T-helper 17 cell (primary cell): ENCODE measurements around the gene PTH1R. TPM values are rescaled to one million over a fixed set of nuclear protein-coding genes. Genes with fewer than 3 reads are reported as not detected.
A peak's percentile ranks its signal among the peaks of the same experiment; 100 is the strongest.

Source experiments
- ATAC-seq: fragments of 150-1000 bp; cut with Tn5 transposase; 2 replicates; pipeline ENCODE4 v1.10.0; 2021; ENCODE audit warnings: mild to moderate bottlenecking, moderate library complexity
- DNase-seq, 3 donors: peaks; one replicate each; pipeline versions ENCODE4 v3.0.0 to v3.0.0-alpha.2; 2020 to 2021
- H3K9me3 ChIP-seq: one replicate; pipeline ENCODE4 v1.7.0; 2013; ENCODE audit warnings: low read length, mild to moderate bottlenecking; ENCODE audit not compliant: control insufficient read depth, poor library complexity, severe bottlenecking
- H3K27ac Mint-ChIP-seq: one replicate; pipeline ENCODE4 v1.8.0; 2022; ENCODE audit warnings: mild to moderate bottlenecking, moderate library complexity, mixed read lengths
- H3K27me3 Mint-ChIP-seq: one replicate; pipeline ENCODE4 v1.8.0; 2022; ENCODE audit warnings: mixed read lengths
- H3K36me3 Mint-ChIP-seq: one replicate; pipeline ENCODE4 v1.8.0; 2022; ENCODE audit warnings: low read depth, mixed read lengths
- H3K4me1 Mint-ChIP-seq: one replicate; pipeline ENCODE4 v1.8.0; 2022; ENCODE audit warnings: mild to moderate bottlenecking, mixed read lengths
- H3K4me3 Mint-ChIP-seq: one replicate; pipeline ENCODE4 v1.8.0; 2022; ENCODE audit warnings: mild to moderate bottlenecking, moderate library complexity, mixed read lengths
- total RNA-seq, 4 donors: library from RNA in 2 of 4; stranded (reverse) in 2 of 4; gene quantifications; one replicate each; pipeline ENCODE4 v1.2.3 and lab custom pipeline; 2022 to 2026

PTH1R gene
- total RNA-seq, 2 donors from 2014 or later = not detected

- Mint-ChIP-seq H3K27ac (peak overlapping the region; percentile 90), H3K4me1 (peaks cover 36% of the 10 kb centered on the region), H3K27me3 (no peaks in the 10 kb centered on the region), H3K36me3 (peaks cover 6% of the 10 kb centered on the region), H3K4me3 (peak overlapping the region; percentile 76)
- no peak for DNase-seq
- H3K9me3 ChIP-seq = no peaks in the 10 kb centered on the region
- ATAC-seq = no peak
These were observed 48.5 kb downstream of the PTH1R start for GRCh38 chr3:46926039-46926438.

- no peak for DNase-seq
- ATAC-seq = no peak
- peak overlapping the region; percentile 90 for H3K27ac Mint-ChIP-seq
- peak overlapping the region; percentile 76 for H3K4me3 Mint-ChIP-seq
- H3K27me3 Mint-ChIP-seq = no peaks in the 10 kb centered on the region
- no peaks in the 10 kb centered on the region for H3K9me3 ChIP-seq
- H3K4me1 Mint-ChIP-seq = peaks cover 40% of the 10 kb centered on the region
- peaks cover 6% of the 10 kb centered on the region for H3K36me3 Mint-ChIP-seq
These were observed 48.9 kb downstream of the PTH1R start for GRCh38 chr3:46926447-46926846.

- Mint-ChIP-seq H3K4me1 (peaks cover 46% of the 10 kb centered on the region), H3K36me3 (peaks cover 6% of the 10 kb centered on the region), H3K4me3 (peak overlapping the region; percentile 76), H3K27me3 (no peaks in the 10 kb centered on the region), H3K27ac (peak overlapping the region; percentile 90)
- peak; percentile 65 for ATAC-seq
- no peaks in the 10 kb centered on the region for H3K9me3 ChIP-seq
- DNase-seq = no peak
These were observed 49.6 kb downstream of the PTH1R start for GRCh38 chr3:46926871-46927717.

- H3K27ac Mint-ChIP-seq = peak overlapping the region; percentile 90
- peaks cover 51% of the 10 kb centered on the region for H3K4me1 Mint-ChIP-seq
- H3K4me3 Mint-ChIP-seq = peak overlapping the region; percentile 76
- H3K36me3 Mint-ChIP-seq = peaks cover 6% of the 10 kb centered on the region
- no peaks in the 10 kb centered on the region for H3K9me3 ChIP-seq
- no peaks in the 10 kb centered on the region for H3K27me3 Mint-ChIP-seq
- ATAC-seq (no peak), DNase-seq (no peak)
These were observed 50.2 kb downstream of the PTH1R start for GRCh38 chr3:46927718-46928073.

- Mint-ChIP-seq H3K27me3 (no peaks in the 10 kb centered on the region), H3K4me1 (peaks cover 48% of the 10 kb centered on the region), H3K4me3 (peak overlapping the region; percentile 6), H3K36me3 (peaks cover 4% of the 10 kb centered on the region), H3K27ac (peak overlapping the region; percentile 90)
- no peaks in the 10 kb centered on the region for H3K9me3 ChIP-seq
- DNase-seq (no peak), ATAC-seq (peak; percentile 15)
These were observed 50.8 kb downstream of the PTH1R start for GRCh38 chr3:46928282-46928681.

- Mint-ChIP-seq H3K4me3 (no peak overlapping the region), H3K27ac (no peak overlapping the region), H3K4me1 (peaks cover 49% of the 10 kb centered on the region), H3K36me3 (peaks cover 2% of the 10 kb centered on the region), H3K27me3 (no peaks in the 10 kb centered on the region)
- H3K9me3 ChIP-seq = no peaks in the 10 kb centered on the region
- DNase-seq (no peak), ATAC-seq (no peak)
These were observed 51.8 kb downstream of the PTH1R start for GRCh38 chr3:46929324-46929723.

- peak overlapping the region; percentile 57 for H3K4me3 Mint-ChIP-seq
These were observed 52.8 kb downstream of the PTH1R start for GRCh38 chr3:46930166-46930944.

GRCh38 chr3:46930945-46931403 is 53.5 kb downstream of the PTH1R start:
- ATAC-seq (peak; percentile 29), DNase-seq (no peak)
- Mint-ChIP-seq H3K4me3 (peak overlapping the region; percentile 57), H3K36me3 (peaks cover 2% of the 10 kb centered on the region), H3K27ac (peak overlapping the region; percentile 94), H3K27me3 (no peaks in the 10 kb centered on the region), H3K4me1 (peaks cover 56% of the 10 kb centered on the region)
- H3K9me3 ChIP-seq = no peaks in the 10 kb centered on the region

More at GRCh38 chr3:46930166-46930944, 52.8 kb downstream of the PTH1R start:
- no peak for DNase-seq
- no peaks in the 10 kb centered on the region for H3K9me3 ChIP-seq
- Mint-ChIP-seq H3K36me3 (peaks cover 2% of the 10 kb centered on the region), H3K27ac (peak overlapping the region; percentile 94), H3K4me1 (peaks cover 53% of the 10 kb centered on the region), H3K27me3 (no peaks in the 10 kb centered on the region)
- no peak for ATAC-seq

- DNase-seq (no peak), ATAC-seq (no peak)
- Mint-ChIP-seq H3K27ac (peak overlapping the region; percentile 94), H3K27me3 (no peaks in the 10 kb centered on the region), H3K4me1 (peaks cover 58% of the 10 kb centered on the region), H3K4me3 (peak overlapping the region; percentile 47), H3K36me3 (peaks cover 2% of the 10 kb centered on the region)
- no peaks in the 10 kb centered on the region for H3K9me3 ChIP-seq
These were observed 54.3 kb downstream of the PTH1R start for GRCh38 chr3:46931631-46932331.

- Mint-ChIP-seq H3K27ac (peak overlapping the region; percentile 94), H3K4me1 (peaks cover 50% of the 10 kb centered on the region), H3K36me3 (peaks cover 4% of the 10 kb centered on the region), H3K4me3 (peak overlapping the region; percentile 47), H3K27me3 (no peaks in the 10 kb centered on the region)
- no peak for ATAC-seq
- no peaks in the 10 kb centered on the region for H3K9me3 ChIP-seq
- no peak for DNase-seq
These were observed 55.1 kb downstream of the PTH1R start for GRCh38 chr3:46932455-46933225.

GRCh38 chr3:46933261-46933660 is 55.7 kb downstream of the PTH1R start:
- no peak overlapping the region for H3K4me3 Mint-ChIP-seq
- no peaks in the 10 kb centered on the region for H3K27me3 Mint-ChIP-seq
- DNase-seq (no peak), ATAC-seq (no peak)
- peaks cover 52% of the 10 kb centered on the region for H3K4me1 Mint-ChIP-seq
- no peaks in the 10 kb centered on the region for H3K9me3 ChIP-seq
- no peak overlapping the region for H3K27ac Mint-ChIP-seq
- H3K36me3 Mint-ChIP-seq = peaks cover 5% of the 10 kb centered on the region

GRCh38 chr3:46934072-46934471 is 56.6 kb downstream of the PTH1R start:
- peak overlapping the region; percentile 24 for H3K27ac Mint-ChIP-seq
- peaks cover 5% of the 10 kb centered on the region for H3K36me3 Mint-ChIP-seq
- H3K4me3 Mint-ChIP-seq = no peak overlapping the region
- no peak for ATAC-seq
- peaks cover 50% of the 10 kb centered on the region for H3K4me1 Mint-ChIP-seq
- H3K9me3 ChIP-seq = no peaks in the 10 kb centered on the region
- no peak for DNase-seq
- no peaks in the 10 kb centered on the region for H3K27me3 Mint-ChIP-seq
